GM13977 (cell line): ENCODE results near the gene TMEM205.
A peak's percentile ranks its signal among the peaks of the same experiment; 100 is the strongest.

Source experiments
- DNase-seq: peaks from one replicate; pipeline ENCODE4 v3.0.0; 2012; ENCODE audit warnings: low spot score
- in situ Hi-C: fragments of 300-500 bp; cut with MboI; formaldehyde crosslinking; loops from one replicate; pipeline ENCODE4 v1.12.0; 2022; ENCODE audit warnings: low sequenced_read_pairs, low pct_unique_long_range_greater_than_20kb, mixed read lengths, inconsistent platforms; ENCODE audit not compliant: unreplicated experiment
- TF ChIP-seq, protein P1 (sequence below): IDR thresholded peaks from 2 replicates; pipeline ENCODE4 v1.5.1; 2012; ENCODE audit warnings: mild to moderate bottlenecking, control low read depth; ENCODE audit not compliant: insufficient read depth; ENCODE audit errors: extremely low read depth, missing control alignments

The TMEM205 gene

GRCh38 chr19:11331502-11331901 lies 14.6 kb downstream of the TMEM205 start:
- DNase-seq, result no peak
- in situ Hi-C loops, result no loop called here
- TF ChIP-seq, protein P1, sequence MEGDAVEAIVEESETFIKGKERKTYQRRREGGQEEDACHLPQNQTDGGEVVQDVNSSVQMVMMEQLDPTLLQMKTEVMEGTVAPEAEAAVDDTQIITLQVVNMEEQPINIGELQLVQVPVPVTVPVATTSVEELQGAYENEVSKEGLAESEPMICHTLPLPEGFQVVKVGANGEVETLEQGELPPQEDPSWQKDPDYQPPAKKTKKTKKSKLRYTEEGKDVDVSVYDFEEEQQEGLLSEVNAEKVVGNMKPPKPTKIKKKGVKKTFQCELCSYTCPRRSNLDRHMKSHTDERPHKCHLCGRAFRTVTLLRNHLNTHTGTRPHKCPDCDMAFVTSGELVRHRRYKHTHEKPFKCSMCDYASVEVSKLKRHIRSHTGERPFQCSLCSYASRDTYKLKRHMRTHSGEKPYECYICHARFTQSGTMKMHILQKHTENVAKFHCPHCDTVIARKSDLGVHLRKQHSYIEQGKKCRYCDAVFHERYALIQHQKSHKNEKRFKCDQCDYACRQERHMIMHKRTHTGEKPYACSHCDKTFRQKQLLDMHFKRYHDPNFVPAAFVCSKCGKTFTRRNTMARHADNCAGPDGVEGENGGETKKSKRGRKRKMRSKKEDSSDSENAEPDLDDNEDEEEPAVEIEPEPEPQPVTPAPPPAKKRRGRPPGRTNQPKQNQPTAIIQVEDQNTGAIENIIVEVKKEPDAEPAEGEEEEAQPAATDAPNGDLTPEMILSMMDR, result no peak

DNA sequence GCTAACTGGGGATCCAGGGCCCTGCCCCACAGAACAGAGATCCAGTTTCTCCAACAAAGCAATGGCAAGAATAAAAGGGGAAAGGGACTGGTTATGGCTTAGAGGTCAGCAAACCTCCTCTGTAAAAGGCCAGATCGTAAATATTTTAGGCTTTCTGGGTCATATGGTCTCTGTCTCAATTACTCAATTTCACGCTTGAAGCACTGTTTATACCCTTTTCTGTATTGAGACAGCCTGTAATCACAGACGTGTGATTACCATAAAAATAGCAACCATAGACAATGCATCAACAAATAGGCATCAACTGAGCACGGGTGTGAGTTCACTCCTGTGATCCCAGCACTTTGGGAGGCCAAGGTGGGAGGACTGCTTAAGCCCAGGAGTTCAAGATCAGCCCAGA lies 15.9 kb downstream of the TMEM205 start:
- TF ChIP-seq, protein P1, result no peak
- in situ Hi-C loops, result no loop called here
- no peak for DNase-seq

GRCh38 chr19:11325544-11325943 lies 20.5 kb downstream of the TMEM205 start:
- TF ChIP-seq, protein P1, result no peak
- no peak for DNase-seq
- in situ Hi-C loops, result no loop called here

DNA sequence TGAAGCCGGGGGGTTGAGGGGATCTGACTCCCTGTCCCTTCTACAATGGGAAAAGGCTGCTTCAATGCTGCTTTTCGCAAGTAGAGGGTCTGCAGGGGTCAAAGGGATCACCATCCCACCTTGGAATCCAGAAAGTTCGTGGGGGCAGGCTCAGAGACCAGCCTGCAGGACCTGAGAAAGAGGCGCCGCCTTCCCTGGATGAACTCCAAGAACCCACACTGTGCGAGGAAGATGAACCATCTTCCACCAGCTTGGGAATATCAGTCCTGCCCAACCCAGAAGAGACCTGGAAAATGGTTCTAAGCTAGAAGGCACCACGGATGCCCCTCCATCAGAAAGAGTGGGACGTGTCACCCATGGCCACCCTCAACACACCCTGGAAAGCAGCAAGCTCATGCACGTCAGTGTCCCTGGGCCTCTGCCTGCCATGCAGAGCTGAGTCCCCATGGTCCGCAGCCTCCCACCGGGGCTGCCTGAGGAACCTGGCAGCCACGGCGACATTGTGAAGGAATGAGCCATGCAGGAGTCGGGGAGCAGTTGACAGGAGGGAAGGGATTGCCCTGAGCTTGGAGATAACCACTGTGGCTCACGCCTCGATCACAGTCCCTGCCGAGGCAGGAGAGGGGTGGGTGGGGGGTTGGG lies 21.2 kb downstream of the TMEM205 start:
- TF ChIP-seq, protein P1, result no peak
- DNase-seq, result no peak
- in situ Hi-C loops, result no loop called here

GRCh38 chr19:11324079-11324661 lies 21.9 kb downstream of the TMEM205 start:
- TF ChIP-seq, protein P1, result no peak
- in situ Hi-C loops, result no loop called here
- DNase-seq, result peak; percentile 64

DNA sequence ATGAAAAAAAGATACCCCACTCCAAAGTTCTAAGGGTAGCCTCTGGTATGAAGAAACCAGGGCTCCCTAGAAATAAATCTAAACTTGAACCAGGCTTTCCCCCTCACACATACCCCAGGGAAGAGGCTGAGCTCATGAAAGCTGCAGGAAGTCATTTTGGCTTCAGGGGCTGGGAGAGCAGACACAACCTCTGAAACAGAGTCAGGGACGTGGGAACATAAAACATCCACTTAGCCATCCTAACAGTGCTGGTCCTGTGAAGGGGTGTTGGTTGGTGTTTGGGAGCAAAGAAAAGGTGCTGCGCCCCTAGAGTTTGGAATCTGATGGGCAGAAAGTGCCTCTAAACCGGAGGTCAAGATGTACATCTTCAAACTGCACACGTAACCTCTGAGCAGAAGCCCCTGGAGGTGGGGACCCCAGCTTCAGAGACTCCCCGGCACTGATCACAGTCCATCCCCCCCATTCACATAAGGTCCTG lies 22.4 kb downstream of the TMEM205 start:
- TF ChIP-seq, protein P1, result no peak
- in situ Hi-C loops, result no loop called here
- no peak for DNase-seq
